Measurements from ENCODE around the gene ADAM33. TPM values are rescaled to one million over a fixed set of nuclear protein-coding genes. Genes with fewer than 3 reads are reported as not detected.

The ADAM33 gene
- total and polyA plus RNA-seq, 2 experiments from 2014 or later, result 2.8 to 6.0 TPM

GRCh38 chr20:3680701-3681351 lies 984 bp downstream of the ADAM33 start (continued):
- TF ChIP-seq, protein P1, sequence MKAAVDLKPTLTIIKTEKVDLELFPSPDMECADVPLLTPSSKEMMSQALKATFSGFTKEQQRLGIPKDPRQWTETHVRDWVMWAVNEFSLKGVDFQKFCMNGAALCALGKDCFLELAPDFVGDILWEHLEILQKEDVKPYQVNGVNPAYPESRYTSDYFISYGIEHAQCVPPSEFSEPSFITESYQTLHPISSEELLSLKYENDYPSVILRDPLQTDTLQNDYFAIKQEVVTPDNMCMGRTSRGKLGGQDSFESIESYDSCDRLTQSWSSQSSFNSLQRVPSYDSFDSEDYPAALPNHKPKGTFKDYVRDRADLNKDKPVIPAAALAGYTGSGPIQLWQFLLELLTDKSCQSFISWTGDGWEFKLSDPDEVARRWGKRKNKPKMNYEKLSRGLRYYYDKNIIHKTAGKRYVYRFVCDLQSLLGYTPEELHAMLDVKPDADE (IDR thresholded peaks at IDR 0.05), result no peak

GRCh38 chr20:3679749-3680700 lies 1.8 kb downstream of the ADAM33 start:
- H3K4me1 Mint-ChIP-seq, result peaks cover 35% of the 10 kb centered on the region
- peaks cover 36% of the 10 kb centered on the region for H3K27me3 ChIP-seq (ENCODE audit: insufficient read depth)
- no peak overlapping the region for H3K27ac Mint-ChIP-seq
- H4K20me1 ChIP-seq (replicated peaks; ENCODE audit: insufficient read depth), result no peaks in the 10 kb centered on the region
- H3K36me3 Mint-ChIP-seq (ENCODE audit: low read depth), result no peaks in the 10 kb centered on the region
- H3K4me3 ChIP-seq, result no peak overlapping the region
- H3K4me1 ChIP-seq (ENCODE audit: insufficient read depth), result peaks cover 16% of the 10 kb centered on the region
- H3K27ac ChIP-seq (ENCODE audit: low read depth), result no peak overlapping the region
- H3K9me3 Mint-ChIP-seq, result no peaks in the 10 kb centered on the region
- H3K36me3 ChIP-seq (ENCODE audit: insufficient read depth), result no peaks in the 10 kb centered on the region
- no peaks in the 10 kb centered on the region for H3K9me2 ChIP-seq (ENCODE audit: insufficient read depth)
- no peaks in the 10 kb centered on the region for H3K79me2 ChIP-seq (replicated peaks; ENCODE audit: insufficient read depth)
- 0 out of 2 replicates have a peak, but pooled peaks cover 3% of the 10 kb centered on the region for H3F3A ChIP-seq (replicated peaks; ENCODE audit: low read depth)
- H3K27me3 Mint-ChIP-seq (ENCODE audit: insufficient read depth, low read depth, poor library complexity), result peaks cover 32% of the 10 kb centered on the region
- H3K4me3 Mint-ChIP-seq, result no peak overlapping the region; the same call in 2 of the 3 replicates
- peak overlapping the region; percentile 90; the same call in 1 of the 2 replicates for H3K4me2 ChIP-seq
- DNase-seq (ENCODE audit: low spot score) (peak; percentile 66), ATAC-seq (peak; percentile 16)
- H2AFZ ChIP-seq, result peak overlapping the region; percentile 56; the same call in 1 of the 2 replicates
- TF ChIP-seq ZNF331 (CRISPR knock-in tag; IDR thresholded peaks at IDR 0.05; ENCODE audit: low read depth) (no peak), JUNB (IDR thresholded peaks at IDR 0.05; ENCODE audit: unreplicated experiment) (no peak), CREB1 (CRISPR knock-in tag; IDR thresholded peaks at IDR 0.05; ENCODE audit: low read depth) (no peak), NANOG (IDR thresholded peaks at IDR 0.05; ENCODE audit: borderline replicate concordance) (no peak), POLR2AphosphoS5 (IDR thresholded peaks at IDR 0.05; ENCODE audit: low read depth) (no peak), EZH2phosphoT487 (IDR thresholded peaks at IDR 0.05; ENCODE audit: unreplicated experiment) (no peak), ZNF114 (CRISPR knock-in tag; IDR thresholded peaks at IDR 0.05) (no peak), STAT1 (IDR thresholded peaks at IDR 0.05; ENCODE audit: unreplicated experiment) (no peak)
- TF ChIP-seq, protein P2, sequence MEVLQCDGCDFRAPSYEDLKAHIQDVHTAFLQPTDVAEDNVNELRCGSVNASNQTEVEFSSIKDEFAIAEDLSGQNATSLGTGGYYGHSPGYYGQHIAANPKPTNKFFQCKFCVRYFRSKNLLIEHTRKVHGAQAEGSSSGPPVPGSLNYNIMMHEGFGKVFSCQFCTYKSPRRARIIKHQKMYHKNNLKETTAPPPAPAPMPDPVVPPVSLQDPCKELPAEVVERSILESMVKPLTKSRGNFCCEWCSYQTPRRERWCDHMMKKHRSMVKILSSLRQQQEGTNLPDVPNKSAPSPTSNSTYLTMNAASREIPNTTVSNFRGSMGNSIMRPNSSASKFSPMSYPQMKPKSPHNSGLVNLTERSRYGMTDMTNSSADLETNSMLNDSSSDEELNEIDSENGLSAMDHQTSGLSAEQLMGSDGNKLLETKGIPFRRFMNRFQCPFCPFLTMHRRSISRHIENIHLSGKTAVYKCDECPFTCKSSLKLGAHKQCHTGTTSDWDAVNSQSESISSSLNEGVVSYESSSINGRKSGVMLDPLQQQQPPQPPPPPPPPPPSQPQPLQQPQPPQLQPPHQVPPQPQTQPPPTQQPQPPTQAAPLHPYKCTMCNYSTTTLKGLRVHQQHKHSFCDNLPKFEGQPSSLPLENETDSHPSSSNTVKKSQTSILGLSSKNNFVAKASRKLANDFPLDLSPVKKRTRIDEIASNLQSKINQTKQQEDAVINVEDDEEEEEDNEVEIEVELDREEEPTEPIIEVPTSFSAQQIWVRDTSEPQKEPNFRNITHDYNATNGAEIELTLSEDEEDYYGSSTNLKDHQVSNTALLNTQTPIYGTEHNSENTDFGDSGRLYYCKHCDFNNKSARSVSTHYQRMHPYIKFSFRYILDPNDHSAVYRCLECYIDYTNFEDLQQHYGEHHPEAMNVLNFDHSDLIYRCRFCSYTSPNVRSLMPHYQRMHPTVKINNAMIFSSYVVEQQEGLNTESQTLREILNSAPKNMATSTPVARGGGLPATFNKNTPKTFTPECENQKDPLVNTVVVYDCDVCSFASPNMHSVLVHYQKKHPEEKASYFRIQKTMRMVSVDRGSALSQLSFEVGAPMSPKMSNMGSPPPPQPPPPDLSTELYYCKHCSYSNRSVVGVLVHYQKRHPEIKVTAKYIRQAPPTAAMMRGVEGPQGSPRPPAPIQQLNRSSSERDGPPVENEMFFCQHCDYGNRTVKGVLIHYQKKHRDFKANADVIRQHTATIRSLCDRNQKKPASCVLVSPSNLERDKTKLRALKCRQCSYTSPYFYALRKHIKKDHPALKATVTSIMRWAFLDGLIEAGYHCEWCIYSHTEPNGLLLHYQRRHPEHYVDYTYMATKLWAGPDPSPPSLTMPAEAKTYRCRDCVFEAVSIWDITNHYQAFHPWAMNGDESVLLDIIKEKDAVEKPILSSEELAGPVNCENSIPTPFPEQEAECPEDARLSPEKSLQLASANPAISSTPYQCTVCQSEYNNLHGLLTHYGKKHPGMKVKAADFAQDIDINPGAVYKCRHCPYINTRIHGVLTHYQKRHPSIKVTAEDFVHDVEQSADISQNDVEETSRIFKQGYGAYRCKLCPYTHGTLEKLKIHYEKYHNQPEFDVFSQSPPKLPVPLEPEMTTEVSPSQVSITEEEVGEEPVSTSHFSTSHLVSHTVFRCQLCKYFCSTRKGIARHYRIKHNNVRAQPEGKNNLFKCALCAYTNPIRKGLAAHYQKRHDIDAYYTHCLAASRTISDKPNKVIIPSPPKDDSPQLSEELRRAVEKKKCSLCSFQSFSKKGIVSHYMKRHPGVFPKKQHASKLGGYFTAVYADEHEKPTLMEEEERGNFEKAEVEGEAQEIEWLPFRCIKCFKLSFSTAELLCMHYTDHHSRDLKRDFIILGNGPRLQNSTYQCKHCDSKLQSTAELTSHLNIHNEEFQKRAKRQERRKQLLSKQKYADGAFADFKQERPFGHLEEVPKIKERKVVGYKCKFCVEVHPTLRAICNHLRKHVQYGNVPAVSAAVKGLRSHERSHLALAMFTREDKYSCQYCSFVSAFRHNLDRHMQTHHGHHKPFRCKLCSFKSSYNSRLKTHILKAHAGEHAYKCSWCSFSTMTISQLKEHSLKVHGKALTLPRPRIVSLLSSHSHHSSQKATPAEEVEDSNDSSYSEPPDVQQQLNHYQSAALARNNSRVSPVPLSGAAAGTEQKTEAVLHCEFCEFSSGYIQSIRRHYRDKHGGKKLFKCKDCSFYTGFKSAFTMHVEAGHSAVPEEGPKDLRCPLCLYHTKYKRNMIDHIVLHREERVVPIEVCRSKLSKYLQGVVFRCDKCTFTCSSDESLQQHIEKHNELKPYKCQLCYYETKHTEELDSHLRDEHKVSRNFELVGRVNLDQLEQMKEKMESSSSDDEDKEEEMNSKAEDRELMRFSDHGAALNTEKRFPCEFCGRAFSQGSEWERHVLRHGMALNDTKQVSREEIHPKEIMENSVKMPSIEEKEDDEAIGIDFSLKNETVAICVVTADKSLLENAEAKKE (CRISPR knock-in tag; IDR thresholded peaks at IDR 0.05), result no peak
- TF ChIP-seq, protein P1 (IDR thresholded peaks at IDR 0.05), result no peak
- TF ChIP-seq, protein P3, sequence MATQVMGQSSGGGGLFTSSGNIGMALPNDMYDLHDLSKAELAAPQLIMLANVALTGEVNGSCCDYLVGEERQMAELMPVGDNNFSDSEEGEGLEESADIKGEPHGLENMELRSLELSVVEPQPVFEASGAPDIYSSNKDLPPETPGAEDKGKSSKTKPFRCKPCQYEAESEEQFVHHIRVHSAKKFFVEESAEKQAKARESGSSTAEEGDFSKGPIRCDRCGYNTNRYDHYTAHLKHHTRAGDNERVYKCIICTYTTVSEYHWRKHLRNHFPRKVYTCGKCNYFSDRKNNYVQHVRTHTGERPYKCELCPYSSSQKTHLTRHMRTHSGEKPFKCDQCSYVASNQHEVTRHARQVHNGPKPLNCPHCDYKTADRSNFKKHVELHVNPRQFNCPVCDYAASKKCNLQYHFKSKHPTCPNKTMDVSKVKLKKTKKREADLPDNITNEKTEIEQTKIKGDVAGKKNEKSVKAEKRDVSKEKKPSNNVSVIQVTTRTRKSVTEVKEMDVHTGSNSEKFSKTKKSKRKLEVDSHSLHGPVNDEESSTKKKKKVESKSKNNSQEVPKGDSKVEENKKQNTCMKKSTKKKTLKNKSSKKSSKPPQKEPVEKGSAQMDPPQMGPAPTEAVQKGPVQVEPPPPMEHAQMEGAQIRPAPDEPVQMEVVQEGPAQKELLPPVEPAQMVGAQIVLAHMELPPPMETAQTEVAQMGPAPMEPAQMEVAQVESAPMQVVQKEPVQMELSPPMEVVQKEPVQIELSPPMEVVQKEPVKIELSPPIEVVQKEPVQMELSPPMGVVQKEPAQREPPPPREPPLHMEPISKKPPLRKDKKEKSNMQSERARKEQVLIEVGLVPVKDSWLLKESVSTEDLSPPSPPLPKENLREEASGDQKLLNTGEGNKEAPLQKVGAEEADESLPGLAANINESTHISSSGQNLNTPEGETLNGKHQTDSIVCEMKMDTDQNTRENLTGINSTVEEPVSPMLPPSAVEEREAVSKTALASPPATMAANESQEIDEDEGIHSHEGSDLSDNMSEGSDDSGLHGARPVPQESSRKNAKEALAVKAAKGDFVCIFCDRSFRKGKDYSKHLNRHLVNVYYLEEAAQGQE (IDR thresholded peaks at IDR 0.05; ENCODE audit: unreplicated experiment), result no peak
